Measurements from ENCODE around the gene PCDHA8.

DNA sequence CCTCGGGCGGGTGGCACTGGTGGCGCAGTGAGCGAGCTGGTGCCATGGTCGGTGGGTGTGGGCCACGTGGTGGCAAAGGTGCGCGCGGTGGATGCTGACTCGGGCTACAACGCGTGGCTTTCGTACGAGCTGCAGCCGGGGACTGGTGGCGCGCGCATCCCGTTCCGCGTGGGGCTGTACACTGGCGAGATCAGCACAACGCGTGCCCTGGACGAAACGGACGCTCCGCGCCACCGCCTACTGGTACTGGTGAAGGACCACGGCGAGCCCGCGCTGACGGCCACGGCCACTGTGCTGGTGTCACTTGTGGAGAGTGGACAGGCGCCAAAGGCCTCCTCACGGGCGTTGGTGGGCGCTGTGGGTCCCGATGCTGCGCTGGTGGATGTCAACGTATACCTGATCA, 32.1 kb upstream of the PCDHA8 start:
- TF ChIP-seq, protein P1, sequence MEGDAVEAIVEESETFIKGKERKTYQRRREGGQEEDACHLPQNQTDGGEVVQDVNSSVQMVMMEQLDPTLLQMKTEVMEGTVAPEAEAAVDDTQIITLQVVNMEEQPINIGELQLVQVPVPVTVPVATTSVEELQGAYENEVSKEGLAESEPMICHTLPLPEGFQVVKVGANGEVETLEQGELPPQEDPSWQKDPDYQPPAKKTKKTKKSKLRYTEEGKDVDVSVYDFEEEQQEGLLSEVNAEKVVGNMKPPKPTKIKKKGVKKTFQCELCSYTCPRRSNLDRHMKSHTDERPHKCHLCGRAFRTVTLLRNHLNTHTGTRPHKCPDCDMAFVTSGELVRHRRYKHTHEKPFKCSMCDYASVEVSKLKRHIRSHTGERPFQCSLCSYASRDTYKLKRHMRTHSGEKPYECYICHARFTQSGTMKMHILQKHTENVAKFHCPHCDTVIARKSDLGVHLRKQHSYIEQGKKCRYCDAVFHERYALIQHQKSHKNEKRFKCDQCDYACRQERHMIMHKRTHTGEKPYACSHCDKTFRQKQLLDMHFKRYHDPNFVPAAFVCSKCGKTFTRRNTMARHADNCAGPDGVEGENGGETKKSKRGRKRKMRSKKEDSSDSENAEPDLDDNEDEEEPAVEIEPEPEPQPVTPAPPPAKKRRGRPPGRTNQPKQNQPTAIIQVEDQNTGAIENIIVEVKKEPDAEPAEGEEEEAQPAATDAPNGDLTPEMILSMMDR (conservative IDR thresholded peaks at IDR 0.05; ENCODE audit: low read length) = no peak
- TF ChIP-seq EZH2phosphoT487 (IDR thresholded peaks at IDR 0.05; ENCODE audit: borderline replicate concordance) = no peak
